ENCODE data around the gene MED14.
"Not testable (repeated sequence)": the region's sequence is repeated elsewhere in the genome, so short reads cannot be mapped to it uniquely, and the experiment has no call there.

Gene MED14

GRCh38 chrX:40735325-40736169 lies at the start of gene MED14:
Gene MED14, minus strand, starts transcription at chrX:40735542. Its CDS starts 130 bp downstream, at chrX:40735412.
- in situ Hi-C loops (cut with HindIII; ENCODE audit: low sequenced_read_pairs): no loop called here

- in situ Hi-C loops (cut with HindIII; ENCODE audit: low sequenced_read_pairs): no loop called here
Observed at GRCh38 chrX:40784516-40785151, 49.3 kb upstream of the MED14 start.

- in situ Hi-C loops (cut with HindIII; ENCODE audit: low sequenced_read_pairs): not testable (repeated sequence)
Observed at GRCh38 chrX:40782644-40783259, 47.4 kb upstream of the MED14 start.

GRCh38 chrX:40780951-40781350 lies 45.6 kb upstream of the MED14 start:
- in situ Hi-C loops (cut with HindIII; ENCODE audit: low sequenced_read_pairs): no loop called here

- in situ Hi-C loops (cut with HindIII; ENCODE audit: low sequenced_read_pairs): no loop called here
Observed at GRCh38 chrX:40780082-40780481, 44.7 kb upstream of the MED14 start.

GRCh38 chrX:40778861-40779575 lies 43.7 kb upstream of the MED14 start:
- in situ Hi-C loops (cut with HindIII; ENCODE audit: low sequenced_read_pairs): no loop called here

GRCh38 chrX:40773809-40774208 lies 38.5 kb upstream of the MED14 start:
- in situ Hi-C loops (cut with HindIII; ENCODE audit: low sequenced_read_pairs): no loop called here

- in situ Hi-C loops (cut with HindIII; ENCODE audit: low sequenced_read_pairs): no loop called here
Observed at GRCh38 chrX:40773188-40773587, 37.8 kb upstream of the MED14 start.

- in situ Hi-C loops (cut with HindIII; ENCODE audit: low sequenced_read_pairs): no loop called here
Observed at GRCh38 chrX:40772290-40772689, 36.9 kb upstream of the MED14 start.

GRCh38 chrX:40761762-40762161 lies 26.4 kb upstream of the MED14 start:
- in situ Hi-C loops (cut with HindIII; ENCODE audit: low sequenced_read_pairs): no loop called here

- in situ Hi-C loops (cut with HindIII; ENCODE audit: low sequenced_read_pairs): no loop called here
Observed at GRCh38 chrX:40759374-40759773, 24.0 kb upstream of the MED14 start.

GRCh38 chrX:40757058-40757457 lies 21.7 kb upstream of the MED14 start:
- in situ Hi-C loops (cut with HindIII; ENCODE audit: low sequenced_read_pairs): no loop called here

GRCh38 chrX:40755291-40756249 lies 20.2 kb upstream of the MED14 start:
- in situ Hi-C loops (cut with HindIII; ENCODE audit: low sequenced_read_pairs): no loop called here

GRCh38 chrX:40749681-40750494 lies 14.5 kb upstream of the MED14 start:
- in situ Hi-C loops (cut with HindIII; ENCODE audit: low sequenced_read_pairs): loop anchor here (5.0 kb wide), 1 partner anchor 88 kb away; no protein-coding TSS in a partner anchor

GRCh38 chrX:40748977-40749376 lies 13.6 kb upstream of the MED14 start:
- in situ Hi-C loops (cut with HindIII; ENCODE audit: low sequenced_read_pairs): loop anchor here (5.0 kb wide), 1 partner anchor 87 kb away; no protein-coding TSS in a partner anchor

GRCh38 chrX:40746521-40746920 lies 11.2 kb upstream of the MED14 start:
- in situ Hi-C loops (cut with HindIII; ENCODE audit: low sequenced_read_pairs): loop anchor here (5.0 kb wide), 1 partner anchor 84 kb away; no protein-coding TSS in a partner anchor

- in situ Hi-C loops (cut with HindIII; ENCODE audit: low sequenced_read_pairs): no loop called here
Observed at GRCh38 chrX:40736170-40736505, 796 bp upstream of the MED14 start.

- in situ Hi-C loops (cut with HindIII; ENCODE audit: low sequenced_read_pairs): no loop called here
Observed at GRCh38 chrX:40734971-40735324, 394 bp downstream of the MED14 start.

- in situ Hi-C loops (cut with HindIII; ENCODE audit: low sequenced_read_pairs): no loop called here
Observed at GRCh38 chrX:40733706-40734105, 1.6 kb downstream of the MED14 start.
